CD4-positive, alpha-beta memory T cell (primary cell): Measurements from ENCODE around the gene TPPP. TPM values are rescaled to one million over a fixed set of nuclear protein-coding genes. Genes with fewer than 3 reads are reported as not detected.
"Not testable (repeated sequence)": the region's sequence is repeated elsewhere in the genome, so short reads cannot be mapped to it uniquely, and the experiment has no call there.

Experiments
- CTCF ChIA-PET: fragments of 350-600 bp; sonication (Branson Sonifier 250); formaldehyde crosslinking; loops from one replicate; lab custom pipeline; 2021; ENCODE audit warnings: inconsistent platforms; ENCODE audit not compliant: partially characterized antibody; lab: Charles Lee
- POLR2A ChIA-PET: fragments of 350-600 bp; sonication (Branson Sonifier 250); formaldehyde crosslinking; loops from one replicate; lab custom pipeline; 2021; ENCODE audit not compliant: partially characterized antibody; lab: Charles Lee
- DNase-seq, 5 donors: peaks; one replicate each; pipeline versions ENCODE4 v3.0.0 to v3.0.0-alpha.2; 2020 to 2022; ENCODE audit warnings: mixed read lengths in 1 of 5
- H3K27ac ChIP-seq: one replicate; pipeline ENCODE4 v1.7.0; 2013; ENCODE audit warnings: low read depth, low read length
- H3K27me3 ChIP-seq: 2 replicates; pipeline ENCODE4 v1.7.0; 2013; ENCODE audit warnings: mild to moderate bottlenecking, low read length, moderate library complexity; ENCODE audit not compliant: insufficient read depth
- H3K36me3 ChIP-seq: 2 replicates; pipeline ENCODE4 v1.7.0; 2013; ENCODE audit warnings: mild to moderate bottlenecking, low read length, moderate library complexity; ENCODE audit not compliant: insufficient read depth
- H3K4me1 ChIP-seq: 2 replicates; pipeline ENCODE4 v1.7.0; 2013; ENCODE audit warnings: mild to moderate bottlenecking, low read length, moderate library complexity; ENCODE audit not compliant: insufficient read depth
- H3K4me3 ChIP-seq, 2 donors: one replicate each; pipeline ENCODE4 v1.7.0; 2013; ENCODE audit warnings: low read length in 2 of 2, mild to moderate bottlenecking in 1 of 2
- H3K9me3 ChIP-seq, 2 donors: one replicate each; pipeline ENCODE4 v1.7.0; 2013; ENCODE audit warnings: low read length in 2 of 2, control low read depth in 1 of 2; ENCODE audit not compliant: control insufficient read depth in 1 of 2
- H3K27ac Mint-ChIP-seq, 7 donors: one replicate each; pipeline ENCODE4 v1.8.0; 2020 to 2021; ENCODE audit warnings: mixed read lengths in 7 of 7, mild to moderate bottlenecking in 6 of 7, inconsistent platforms in 3 of 7, moderate library complexity in 3 of 7
- H3K27me3 Mint-ChIP-seq, 2 donors: one replicate each; pipeline ENCODE4 v1.8.0; 2020 to 2021; ENCODE audit warnings: mixed read lengths in 2 of 2
- H3K36me3 Mint-ChIP-seq, 2 donors: one replicate each; pipeline ENCODE4 v1.8.0; 2020 to 2021; ENCODE audit warnings: mixed read lengths in 2 of 2, inconsistent platforms in 1 of 2, mild to moderate bottlenecking in 1 of 2
- H3K4me1 Mint-ChIP-seq, 4 donors: one replicate each; pipeline ENCODE4 v1.8.0; 2020 to 2021; ENCODE audit warnings: mixed read lengths in 4 of 4, mild to moderate bottlenecking in 1 of 4
- H3K4me3 Mint-ChIP-seq, 8 donors: one replicate each; pipeline ENCODE4 v1.8.0; 2020 to 2021; ENCODE audit warnings: mixed read lengths in 8 of 8, mild to moderate bottlenecking in 7 of 8, moderate library complexity in 6 of 8, inconsistent platforms in 3 of 8
- H3K9me3 Mint-ChIP-seq, 8 donors: one replicate each; pipeline ENCODE4 v1.8.0; 2020 to 2021; ENCODE audit warnings: mixed read lengths in 8 of 8, mild to moderate bottlenecking in 5 of 8, inconsistent platforms in 3 of 8, moderate library complexity in 1 of 8
- intact Hi-C: fragments of 100-400 bp; cut with micrococcal nuclease; formaldehyde crosslinking; loops from one replicate; pipeline ENCODE4 v1.15.1; 2023
- polyA plus RNA-seq, 2 donors: library from polyadenylated mRNA; unstranded; fragments of 300-500 nt; fragmentation: Illumina TruSeq; gene quantifications; one replicate each; pipeline ENCODE4 v1.2.3, GENCODE V29; 2021
- total RNA-seq, 2 experiments: library from RNA; stranded (reverse); gene quantifications; one replicate each; pipeline ENCODE4 v1.2.3, GENCODE V29; 2021

TPPP gene
- total and polyA plus RNA-seq, 4 experiments from 2014 or later = 0.36 to 3.3 (median 1.1) TPM

DNA sequence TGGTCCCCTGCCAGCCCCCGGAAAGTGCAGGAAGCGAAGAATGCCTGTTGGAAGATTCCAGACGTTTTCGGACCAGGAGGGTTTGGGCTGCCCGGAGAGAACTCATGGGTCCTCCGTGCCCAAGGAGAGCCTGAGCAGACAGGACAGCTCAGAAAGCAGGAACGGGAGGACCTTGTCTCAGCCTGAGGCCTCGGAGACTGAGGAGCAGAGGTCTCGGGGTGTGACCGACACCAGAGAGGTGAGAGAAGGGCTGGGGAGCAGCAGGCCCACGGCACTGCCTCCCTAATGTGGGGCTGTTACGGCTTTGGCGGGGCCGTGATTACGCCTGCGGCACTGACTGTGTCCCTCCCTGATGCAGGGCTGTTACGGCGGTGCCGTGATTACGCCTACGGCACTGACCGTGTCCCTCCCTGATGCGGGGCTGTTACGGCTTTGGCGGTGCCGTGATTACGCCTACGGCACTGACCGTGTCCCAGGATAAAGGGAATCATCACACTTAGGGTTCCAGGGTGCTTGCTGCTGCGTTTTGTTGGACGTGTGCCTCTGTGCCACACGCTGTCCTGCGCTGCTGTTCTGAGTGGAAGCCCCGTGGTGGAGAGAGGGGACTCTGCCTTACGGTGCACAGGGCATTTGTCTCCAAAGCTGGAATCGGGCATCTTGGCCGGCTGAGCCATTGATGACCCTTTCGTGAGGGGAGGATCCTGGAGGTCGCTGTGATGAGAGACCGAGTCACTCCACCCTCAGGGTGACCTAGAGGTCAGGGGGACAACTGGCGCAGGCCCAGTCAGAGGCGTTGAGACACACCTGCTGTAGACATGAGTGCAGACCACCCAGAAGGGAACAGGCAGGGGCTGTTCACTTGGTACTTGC is 55.3 kb downstream of the TPPP start:
- Mint-ChIP-seq H3K4me3 (no peak overlapping the region), H3K27me3 (no peaks in the 10 kb centered on the region), H3K9me3 (peaks cover 0 to 6% (median 0%) of the 10 kb centered on the region in 8 donors), H3K4me1 (no peaks in the 10 kb centered on the region), H3K27ac (no peak overlapping the region), H3K36me3 (peaks cover 51 to 57% of the 10 kb centered on the region in 2 donors)
- DNase-seq = no peak
- no peak overlapping the region for H3K4me3 ChIP-seq
- CTCF ChIA-PET = no interaction called here
- H3K36me3 ChIP-seq = peaks cover 25% of the 10 kb centered on the region
- no peaks in the 10 kb centered on the region for H3K27me3 ChIP-seq
- POLR2A ChIA-PET = no interaction called here
- H3K9me3 ChIP-seq = no peaks in the 10 kb centered on the region
- H3K27ac ChIP-seq = no peak overlapping the region
- H3K4me1 ChIP-seq = no peaks in the 10 kb centered on the region
- intact Hi-C loops = no loop called here

- H3K36me3 ChIP-seq = peaks cover 25% of the 10 kb centered on the region
- no peak for DNase-seq
Measured at GRCh38 chr5:636951-637350, 56.2 kb downstream of the TPPP start.

DNA sequence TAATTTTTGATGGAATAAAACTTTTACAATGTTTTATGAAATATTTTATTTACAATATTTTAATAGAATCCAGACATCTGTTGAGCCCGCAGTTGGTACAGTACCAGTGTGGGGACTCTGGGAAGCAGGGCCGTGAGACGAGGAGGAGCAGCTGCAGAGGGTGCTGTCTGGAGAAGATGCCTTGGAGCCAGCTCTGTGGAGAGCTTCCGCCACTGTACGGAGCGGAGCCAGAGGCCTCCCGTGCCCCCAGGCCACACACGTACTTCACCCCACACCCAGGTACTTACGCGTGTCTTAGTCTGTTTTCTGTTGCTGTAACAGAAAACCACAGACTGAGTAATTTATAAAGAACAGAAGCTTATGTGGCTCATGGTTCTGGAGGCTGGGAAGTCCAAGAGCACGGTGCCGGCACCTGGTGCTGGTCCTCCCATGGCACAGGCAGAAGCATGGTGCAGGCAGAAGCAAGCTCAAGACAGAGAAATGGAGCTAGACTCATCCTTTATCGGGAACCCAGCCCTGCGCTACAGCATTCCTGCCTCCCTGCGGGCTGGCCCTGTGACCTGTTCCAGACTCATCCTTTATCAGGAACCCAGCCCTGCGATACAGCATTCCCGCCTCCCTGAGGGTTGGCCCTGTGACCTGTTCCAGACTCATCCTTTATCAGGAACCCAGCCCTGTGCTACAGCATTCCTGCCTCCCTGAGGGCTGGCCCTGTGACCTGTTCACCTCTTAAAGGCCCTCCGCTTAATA is 57.7 kb downstream of the TPPP start:
- POLR2A ChIA-PET = no interaction called here
- Mint-ChIP-seq H3K4me3 (no peak overlapping the region), H3K27ac (no peak overlapping the region), H3K4me1 (no peaks in the 10 kb centered on the region), H3K9me3 (peaks cover 0 to 6% (median 0%) of the 10 kb centered on the region in 8 donors), H3K27me3 (no peaks in the 10 kb centered on the region), H3K36me3 (peaks cover 47% of the 10 kb centered on the region in 2 donors)
- H3K9me3 ChIP-seq = no peaks in the 10 kb centered on the region
- no peaks in the 10 kb centered on the region for H3K27me3 ChIP-seq
- no peaks in the 10 kb centered on the region for H3K4me1 ChIP-seq
- DNase-seq = no peak
- no peak overlapping the region for H3K27ac ChIP-seq
- H3K4me3 ChIP-seq = no peak overlapping the region
- H3K36me3 ChIP-seq = peaks cover 21% of the 10 kb centered on the region
- intact Hi-C loops = no loop called here
- CTCF ChIA-PET = no interaction called here

More at GRCh38 chr5:636951-637350, 56.2 kb downstream of the TPPP start:
- Mint-ChIP-seq H3K36me3 (peaks cover 51 to 57% of the 10 kb centered on the region in 2 donors), H3K9me3 (peaks cover 0 to 6% (median 0%) of the 10 kb centered on the region in 8 donors), H3K4me1 (no peaks in the 10 kb centered on the region), H3K27me3 (no peaks in the 10 kb centered on the region), H3K4me3 (no peak overlapping the region), H3K27ac (no peak overlapping the region)
- Histone ChIP-seq H3K27me3 (no peaks in the 10 kb centered on the region), H3K27ac (no peak overlapping the region), H3K4me1 (no peaks in the 10 kb centered on the region), H3K4me3 (no peak overlapping the region), H3K9me3 (no peaks in the 10 kb centered on the region)
- ChIA-PET POLR2A (no interaction called here), CTCF (no interaction called here)
- intact Hi-C loops = no loop called here

DNA sequence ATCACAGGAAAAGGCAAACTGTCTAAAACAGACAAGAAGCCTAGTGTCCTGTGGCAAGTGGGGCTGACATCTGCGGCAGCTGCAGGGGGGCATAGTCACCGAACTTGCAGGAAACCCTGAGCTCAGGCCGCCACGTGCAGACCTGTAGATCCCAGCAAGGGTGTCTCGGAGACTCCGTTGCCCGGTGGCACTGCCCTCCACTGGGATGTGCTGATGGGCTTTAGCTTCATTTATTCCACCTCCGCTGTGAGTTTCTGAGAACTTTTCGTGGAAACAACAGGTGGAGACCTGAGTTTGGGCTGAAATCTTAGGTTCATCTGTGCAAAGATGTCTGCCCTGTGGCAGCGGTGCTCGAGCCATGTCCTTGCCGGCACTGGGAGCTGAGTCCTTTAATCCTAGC is 59.0 kb downstream of the TPPP start:
- H3K27ac Mint-ChIP-seq = no peak overlapping the region
- Histone ChIP-seq H3K9me3 (no peaks in the 10 kb centered on the region), H3K4me3 (no peak overlapping the region), H3K36me3 (peaks cover 16% of the 10 kb centered on the region), H3K27me3 (no peaks in the 10 kb centered on the region), H3K4me1 (no peaks in the 10 kb centered on the region), H3K27ac (no peak overlapping the region)
- no peak overlapping the region for H3K4me3 Mint-ChIP-seq
- H3K4me1 Mint-ChIP-seq = no peaks in the 10 kb centered on the region
- ChIA-PET POLR2A (no interaction called here), CTCF (no interaction called here)
- H3K27me3 Mint-ChIP-seq = no peaks in the 10 kb centered on the region
- intact Hi-C loops = no loop called here
- H3K36me3 Mint-ChIP-seq = peaks cover 40 to 43% of the 10 kb centered on the region in 2 donors
- no peak for DNase-seq
- H3K9me3 Mint-ChIP-seq = peaks cover 0 to 6% (median 0%) of the 10 kb centered on the region in 8 donors

DNA sequence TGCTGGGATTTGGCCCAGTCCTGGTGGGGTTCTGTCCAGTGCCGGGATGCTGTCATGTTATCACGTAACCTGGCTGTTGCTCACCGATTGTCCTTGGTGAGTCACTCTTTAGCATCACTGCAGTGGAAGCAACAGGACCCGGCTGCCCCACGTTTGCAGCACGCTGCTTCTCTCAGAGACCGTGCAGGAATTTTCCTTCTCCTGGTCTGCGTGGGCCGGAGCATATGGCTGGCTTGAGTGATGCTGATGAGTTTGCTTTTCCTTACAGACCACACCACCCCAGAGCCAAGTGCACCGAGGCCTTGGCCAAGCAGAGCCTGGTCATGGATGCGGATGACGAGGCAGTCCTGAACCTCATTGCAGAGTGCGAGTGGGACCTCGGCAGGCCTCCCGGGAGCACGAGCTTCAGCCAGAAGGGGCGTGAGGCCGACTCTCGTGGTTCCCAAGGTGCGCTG is 59.6 kb downstream of the TPPP start:
- ChIA-PET CTCF (no interaction called here), POLR2A (no interaction called here)
- Mint-ChIP-seq H3K9me3 (peaks cover 0 to 6% (median 0%) of the 10 kb centered on the region in 8 donors), H3K27ac (no peak overlapping the region), H3K36me3 (peaks cover 40 to 43% of the 10 kb centered on the region in 2 donors), H3K4me3 (no peak overlapping the region), H3K27me3 (no peaks in the 10 kb centered on the region), H3K4me1 (no peaks in the 10 kb centered on the region)
- Histone ChIP-seq H3K36me3 (peaks cover 16% of the 10 kb centered on the region), H3K27ac (no peak overlapping the region), H3K4me1 (no peaks in the 10 kb centered on the region), H3K4me3 (no peak overlapping the region), H3K9me3 (no peaks in the 10 kb centered on the region), H3K27me3 (no peaks in the 10 kb centered on the region)
- DNase-seq = no peak
- intact Hi-C loops = no loop called here

- H3K27ac Mint-ChIP-seq, H3K27ac ChIP-seq, H3K9me3 ChIP-seq, H3K4me1 ChIP-seq, H3K4me3 ChIP-seq, H3K27me3 ChIP-seq, DNase-seq, H3K4me3 Mint-ChIP-seq, H3K36me3 ChIP-seq, H3K9me3 Mint-ChIP-seq, intact Hi-C loops, H3K4me1 Mint-ChIP-seq, CTCF ChIA-PET, H3K27me3 Mint-ChIP-seq, POLR2A ChIA-PET: not testable (repeated sequence)
- peaks cover 27 to 33% of the 10 kb centered on the region in 2 donors for H3K36me3 Mint-ChIP-seq
Measured at GRCh38 chr5:628351-629205, 64.6 kb downstream of the TPPP start.
